SK-N-SH (cell line): Measurements from ENCODE around the gene PXDC1.
"Not testable (repeated sequence)": the region's sequence is repeated elsewhere in the genome, so short reads cannot be mapped to it uniquely, and the experiment has no call there.

Experiments used
- CHD2 ChIP-seq: fragments of 150-350 bp; IDR thresholded peaks from 2 replicates; pipeline ENCODE4 v1.6.1; 2018; ENCODE audit warnings: low read length; ENCODE audit not compliant: partially characterized antibody
- JUND ChIP-seq: IDR thresholded peaks from 2 replicates; pipeline ENCODE4 v1.4.0; 2012
- SIN3A ChIP-seq: IDR thresholded peaks from 2 replicates; pipeline ENCODE4 v1.6.1; 2012; ENCODE audit warnings: low read depth, mild to moderate bottlenecking, low read length, moderate library complexity, borderline replicate concordance
- TF ChIP-seq, protein P1 (sequence below): fragments of 200-600 bp; sonication (generic); IDR thresholded peaks from 2 replicates; pipeline ENCODE4 v1.6.1; 2017; ENCODE audit warnings: antibody characterized with exemption, mild to moderate bottlenecking, moderate library complexity

GRCh38 chr6:3677351-3677750 is 74.2 kb downstream of the PXDC1 start:
- TF ChIP-seq, protein P1, sequence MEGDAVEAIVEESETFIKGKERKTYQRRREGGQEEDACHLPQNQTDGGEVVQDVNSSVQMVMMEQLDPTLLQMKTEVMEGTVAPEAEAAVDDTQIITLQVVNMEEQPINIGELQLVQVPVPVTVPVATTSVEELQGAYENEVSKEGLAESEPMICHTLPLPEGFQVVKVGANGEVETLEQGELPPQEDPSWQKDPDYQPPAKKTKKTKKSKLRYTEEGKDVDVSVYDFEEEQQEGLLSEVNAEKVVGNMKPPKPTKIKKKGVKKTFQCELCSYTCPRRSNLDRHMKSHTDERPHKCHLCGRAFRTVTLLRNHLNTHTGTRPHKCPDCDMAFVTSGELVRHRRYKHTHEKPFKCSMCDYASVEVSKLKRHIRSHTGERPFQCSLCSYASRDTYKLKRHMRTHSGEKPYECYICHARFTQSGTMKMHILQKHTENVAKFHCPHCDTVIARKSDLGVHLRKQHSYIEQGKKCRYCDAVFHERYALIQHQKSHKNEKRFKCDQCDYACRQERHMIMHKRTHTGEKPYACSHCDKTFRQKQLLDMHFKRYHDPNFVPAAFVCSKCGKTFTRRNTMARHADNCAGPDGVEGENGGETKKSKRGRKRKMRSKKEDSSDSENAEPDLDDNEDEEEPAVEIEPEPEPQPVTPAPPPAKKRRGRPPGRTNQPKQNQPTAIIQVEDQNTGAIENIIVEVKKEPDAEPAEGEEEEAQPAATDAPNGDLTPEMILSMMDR = not testable (repeated sequence)
- not testable (repeated sequence) for TF ChIP-seq CHD2, JUND, SIN3A
